Measurements from ENCODE around the gene SLC45A2. TPM values are rescaled to one million over a fixed set of nuclear protein-coding genes. Genes with fewer than 3 reads are reported as not detected.

Gene SLC45A2
- total and polyA plus RNA-seq, 9 of the 15 experiments (the other 6 are each of a cell fraction or from before 2014, with no cell fraction given), result 0.03 to 0.29 (median 0.14) TPM; not detected in 4

GRCh38 chr5:33903118-33903517 is 81.4 kb downstream of the SLC45A2 start (continued):
- TF ChIP-seq TCF15 (CRISPR knock-in tag; IDR thresholded peaks at IDR 0.05) (no peak), SUPT5H (IDR thresholded peaks at IDR 0.05) (no peak), SMARCB1 (IDR thresholded peaks at IDR 0.05; ENCODE audit: insufficient read length, low read depth) (no peak), ARHGAP35 (IDR thresholded peaks at IDR 0.05; ENCODE audit: partially characterized antibody) (no peak), SIN3A (IDR thresholded peaks at IDR 0.05; ENCODE audit: borderline replicate concordance in 2 of 2, control insufficient read depth in 1 of 2, low read depth in 2 of 2, low read length in 2 of 2) (no peak), PKNOX1 (IDR thresholded peaks at IDR 0.05) (no peak), KAT8 (IDR thresholded peaks at IDR 0.05; ENCODE audit: low read depth) (no peak), SLC30A9 (CRISPR knock-in tag; IDR thresholded peaks at IDR 0.05) (no peak), RBM22 (IDR thresholded peaks at IDR 0.05; ENCODE audit: low read depth, low read length, poor library complexity, severe bottlenecking) (no peak)

- FAIRE-seq, result no peak
- ChIA-PET POLR2A (no interaction called here), CTCF (ENCODE audit: low intra/inter-chr PET ratio) (no interaction called here)
- WGBS (ENCODE audit: insufficient coverage, low coverage, missing lambda C conversion rate), result 0% methylated on average over 1 of the region's 1 CpG
- Histone ChIP-seq H4K20me1 (replicated peaks; ENCODE audit: control insufficient read depth, insufficient read depth, low read length) (no peaks in the 10 kb centered on the region), H3K4me1 (replicated peaks in 1 of 2; ENCODE audit: control insufficient read depth in 2 of 2, insufficient read depth in 2 of 2, low read length in 2 of 2) (no peaks in the 10 kb centered on the region), H3K9ac (ENCODE audit: insufficient read depth in 1 of 2, low read depth in 2 of 2, low read length in 2 of 2) (no peak overlapping the region), H3K4me3 (no peak overlapping the region), H3K27ac (ENCODE audit: extremely low read depth, low read depth, low read length) (no peak overlapping the region), H3K27me3 (ENCODE audit: control insufficient read depth in 2 of 2, insufficient read depth in 2 of 2, low read length in 2 of 2) (no peaks in the 10 kb centered on the region), H3K9me3 (replicated peaks; ENCODE audit: control insufficient read depth, insufficient read depth, low read depth, low read length) (no peaks in the 10 kb centered on the region), H3K9me1 (ENCODE audit: control insufficient read depth, insufficient read depth, low read length) (no peaks in the 10 kb centered on the region), H3K36me3 (ENCODE audit: control insufficient read depth, insufficient read depth, low read length) (no peaks in the 10 kb centered on the region), H2AFZ (ENCODE audit: low read depth, low read length) (no peak overlapping the region), H3K4me2 (ENCODE audit: insufficient read depth, low read length) (no peak overlapping the region), H3K79me2 (ENCODE audit: control insufficient read depth, insufficient read depth, low read length) (no peaks in the 10 kb centered on the region)
- no peak for ATAC-seq
- TF ChIP-seq FOXM1 (IDR thresholded peaks at IDR 0.05; ENCODE audit: low read depth) (no peak), FOXM1 (CRISPR knock-in tag; IDR thresholded peaks at IDR 0.05; ENCODE audit: low read depth) (no peak), NCOA1 (IDR thresholded peaks at IDR 0.05; ENCODE audit: low read depth) (no peak), NCOR1 (IDR thresholded peaks at IDR 0.05) (no peak), ZNF184 (CRISPR knock-in tag; IDR thresholded peaks at IDR 0.05) (no peak), EGR1 (conservative IDR thresholded peaks at IDR 0.05) (no peak), ZNF146 (CRISPR knock-in tag; IDR thresholded peaks at IDR 0.05; ENCODE audit: unreplicated experiment) (no peak), SRSF3 (IDR thresholded peaks at IDR 0.05; ENCODE audit: insufficient read depth, low read length) (no peak)
- DNase-seq (ENCODE audit: extremely low read depth in 1 of 4, low spot score in 3 of 4), result no peak
- no TSS peak for BruUV-seq (replicated peaks)
- intact Hi-C loops (cut with micrococcal nuclease), result no loop called here
- in situ Hi-C loops (cut with MboI), result no loop called here
Measured at GRCh38 chr5:33901156-33901555, 83.3 kb downstream of the SLC45A2 start.

Data from K562 (cell line).